Upper lobe of left lung (tissue), 6 donors: Measurements from ENCODE around the gene NODAL. TPM values are rescaled to one million over a fixed set of nuclear protein-coding genes. Genes with fewer than 3 reads are reported as not detected.

Experiments
- ATAC-seq, 2 donors: fragments of 200-7000 bp; cut with Tn5 transposase; one replicate each; pipeline ENCODE4 v1.9.1; 2022; ENCODE audit warnings: mild to moderate bottlenecking in 2 of 2, moderate library complexity in 2 of 2; ENCODE audit not compliant: low FRiP score in 2 of 2
- DNase-seq, 2 donors: peaks; one replicate each; pipeline ENCODE4 v3.0.0-alpha.2; 2019 to 2020
- H3K27ac ChIP-seq, 4 donors: fragments of 200-600 bp; sonication (generic); one replicate each; pipeline ENCODE4 v1.5.1; 2016 to 2019
- H3K27me3 ChIP-seq, 4 donors: fragments of 200-600 bp; sonication (generic); one replicate each; pipeline ENCODE4 v1.5.1; 2017 to 2019
- H3K36me3 ChIP-seq, 4 donors: fragments of 200-600 bp; sonication (generic); one replicate each; pipeline ENCODE4 v1.5.1; 2016 to 2019
- H3K4me1 ChIP-seq, 4 donors: fragments of 200-600 bp; sonication (generic); one replicate each; pipeline ENCODE4 v1.5.1; 2018 to 2019
- H3K4me3 ChIP-seq, 4 donors: fragments of 200-600 bp; sonication (generic); one replicate each; pipeline ENCODE4 v1.5.1; 2017 to 2019; ENCODE audit warnings: mild to moderate bottlenecking in 2 of 4, moderate library complexity in 1 of 4
- H3K9me3 ChIP-seq, 4 donors: fragments of 200-600 bp; sonication (generic); one replicate each; pipeline ENCODE4 v1.5.1; 2018 to 2019
- EP300 ChIP-seq, 4 donors: sonication (generic); formaldehyde crosslinking; IDR thresholded peaks; one replicate each; pipeline ENCODE4 v1.5.1; 2017; ENCODE audit warnings: antibody characterized with exemption in 4 of 4, control low read depth in 2 of 4
- POLR2A ChIP-seq, 4 donors: fragments of 450-650 bp; IDR thresholded peaks; one replicate each; pipeline ENCODE4 v1.5.1; 2016 to 2017; ENCODE audit warnings: antibody characterized with exemption in 4 of 4, mild to moderate bottlenecking in 2 of 4
- POLR2AphosphoS5 ChIP-seq, 2 donors: sonication (generic); formaldehyde crosslinking; IDR thresholded peaks; one replicate each; pipeline ENCODE4 v1.5.1; 2017; ENCODE audit warnings: antibody characterized with exemption in 2 of 2
- WGBS, 2 donors: methylation state at CpG; one replicate each; pipeline ENCODE4 v1.1.5; 2017 to 2018; 5-methylcytosine and 5-hydroxymethylcytosine counted together
- total RNA-seq, 6 donors: library from RNA; depleted of rRNA in 4 of 6; stranded (reverse); fragments of >200 nt in 4 of 6; gene quantifications; one replicate each; pipeline versions ENCODE4 v1.1.0 to v1.2.1, GENCODE V29; 2016 to 2021
- TF ChIP-seq, protein P1 (sequence below), 6 experiments: fragments of 450-650 bp in 4 of 6; fragments of 200-600 bp in 2 of 6; sonication (generic) in 2 of 6; IDR thresholded peaks; one replicate each; pipeline ENCODE4 v1.5.1; 2016 to 2019; ENCODE audit warnings: antibody characterized with exemption in 6 of 6
- donor health status: DM: no; HTN: no; CAD: no; lungs with moderate emphysema.
- donor health status: DM: no; HTN: yes; CAD: no; lungs with severe emphysema.

The NODAL gene
- total RNA-seq, 6 donors from 2014 or later: not detected

DNA sequence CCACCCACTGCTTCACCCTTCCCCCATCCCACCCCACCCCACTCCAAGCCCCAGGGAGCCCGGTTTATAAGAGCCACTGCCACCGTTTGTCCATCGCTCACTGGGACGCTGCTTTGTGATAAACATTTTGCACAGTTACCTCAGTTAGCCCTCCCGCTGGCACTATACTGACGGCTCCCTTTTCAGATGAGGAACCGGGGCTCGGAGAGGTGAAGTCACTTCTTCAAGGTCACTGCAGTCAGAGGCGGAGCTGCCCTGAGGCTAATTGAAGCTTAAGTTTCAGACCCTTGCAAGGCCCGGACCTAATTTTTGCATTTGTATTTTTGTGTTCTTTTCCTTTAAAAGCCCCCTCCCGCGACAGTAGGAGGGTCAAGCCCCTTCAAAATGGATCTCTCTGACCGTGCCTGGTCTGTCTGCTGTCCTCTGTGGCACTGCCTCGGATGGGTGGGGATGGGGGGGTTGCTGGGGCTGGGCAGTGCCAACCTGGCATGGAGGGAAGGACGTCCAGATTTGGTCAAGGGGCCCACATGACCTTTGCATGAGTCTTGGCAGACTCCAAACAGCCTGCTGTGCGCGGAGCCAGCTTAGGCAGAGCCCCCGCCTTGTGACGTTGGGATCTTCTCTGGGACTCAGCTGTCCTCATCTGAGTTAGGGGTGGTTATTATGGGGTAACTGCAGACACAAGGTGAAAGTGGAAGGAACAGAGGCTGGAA, 17.7 kb upstream of the NODAL start:
- ATAC-seq (no peak), DNase-seq (no peak)
- no peak overlapping the region for H3K4me3 ChIP-seq
- H3K4me1 ChIP-seq: peaks cover 25 to 35% (median 32%) of the 10 kb centered on the region in 4 donors
- no peaks in the 10 kb centered on the region for H3K9me3 ChIP-seq
- TF ChIP-seq EP300 (IDR thresholded peaks at IDR 0.05) (no peak), POLR2AphosphoS5 (IDR thresholded peaks at IDR 0.05) (no peak), POLR2A (IDR thresholded peaks at IDR 0.05) (no peak)
- TF ChIP-seq, protein P1, sequence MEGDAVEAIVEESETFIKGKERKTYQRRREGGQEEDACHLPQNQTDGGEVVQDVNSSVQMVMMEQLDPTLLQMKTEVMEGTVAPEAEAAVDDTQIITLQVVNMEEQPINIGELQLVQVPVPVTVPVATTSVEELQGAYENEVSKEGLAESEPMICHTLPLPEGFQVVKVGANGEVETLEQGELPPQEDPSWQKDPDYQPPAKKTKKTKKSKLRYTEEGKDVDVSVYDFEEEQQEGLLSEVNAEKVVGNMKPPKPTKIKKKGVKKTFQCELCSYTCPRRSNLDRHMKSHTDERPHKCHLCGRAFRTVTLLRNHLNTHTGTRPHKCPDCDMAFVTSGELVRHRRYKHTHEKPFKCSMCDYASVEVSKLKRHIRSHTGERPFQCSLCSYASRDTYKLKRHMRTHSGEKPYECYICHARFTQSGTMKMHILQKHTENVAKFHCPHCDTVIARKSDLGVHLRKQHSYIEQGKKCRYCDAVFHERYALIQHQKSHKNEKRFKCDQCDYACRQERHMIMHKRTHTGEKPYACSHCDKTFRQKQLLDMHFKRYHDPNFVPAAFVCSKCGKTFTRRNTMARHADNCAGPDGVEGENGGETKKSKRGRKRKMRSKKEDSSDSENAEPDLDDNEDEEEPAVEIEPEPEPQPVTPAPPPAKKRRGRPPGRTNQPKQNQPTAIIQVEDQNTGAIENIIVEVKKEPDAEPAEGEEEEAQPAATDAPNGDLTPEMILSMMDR (IDR thresholded peaks at IDR 0.05): no peak
- peak overlapping the region in 3 of 4 donors; percentile 34 to 66 (median 65) for H3K27ac ChIP-seq
- H3K27me3 ChIP-seq: peaks cover 0 to 12% (median 0%) of the 10 kb centered on the region in 4 donors
- 53 to 58% methylated on average over 11 to 15 of the region's 19 CpGs for WGBS, 2 donors
- H3K36me3 ChIP-seq: no peaks in the 10 kb centered on the region

DNA sequence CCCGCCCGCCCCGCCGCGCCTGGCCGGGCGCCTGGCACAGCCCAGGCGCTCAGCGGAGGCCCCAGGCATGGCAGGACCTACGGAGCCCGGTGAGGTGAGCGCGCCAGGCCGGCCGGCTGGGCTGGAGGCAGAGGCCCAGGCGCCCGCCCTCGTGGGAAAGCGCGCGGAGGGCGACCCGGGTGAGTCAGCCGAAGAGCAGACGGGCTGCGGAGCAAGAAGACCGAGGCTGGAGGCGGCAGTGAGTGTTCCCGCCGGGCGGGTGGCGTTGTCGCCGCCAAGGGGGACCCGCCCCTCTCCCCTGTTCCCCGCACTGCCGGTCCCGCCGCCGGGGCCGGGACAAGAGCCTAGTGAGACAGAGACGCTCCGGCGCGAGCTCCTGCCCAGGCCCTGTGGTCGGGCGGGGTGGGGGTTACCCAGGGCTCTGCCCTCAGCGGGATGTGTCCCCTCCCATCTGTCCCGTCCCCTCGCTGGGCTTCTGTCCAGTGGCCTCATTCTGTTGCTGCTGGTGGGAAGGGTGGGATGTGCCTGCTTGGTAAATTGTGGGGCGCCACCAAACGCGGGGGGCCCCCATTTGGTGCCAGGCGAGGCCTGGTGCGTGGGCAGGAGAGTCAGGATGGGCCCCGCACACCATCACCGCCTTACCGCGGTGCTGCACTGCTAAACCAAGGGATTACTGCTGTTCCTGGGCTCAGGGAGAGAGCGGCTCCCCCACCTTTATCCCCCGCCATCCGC, 17.0 kb upstream of the NODAL start:
- Histone ChIP-seq H3K9me3 (no peaks in the 10 kb centered on the region), H3K4me3 (peak overlapping the region in 3 of 4 donors; percentile 26 to 43 (median 37)), H3K27ac (peak overlapping the region in 3 of 4 donors; percentile 28 to 66 (median 65)), H3K36me3 (no peaks in the 10 kb centered on the region), H3K4me1 (peaks cover 25 to 35% (median 32%) of the 10 kb centered on the region in 4 donors), H3K27me3 (peaks cover 0 to 12% (median 0%) of the 10 kb centered on the region in 4 donors)
- DNase-seq (peak; percentile 66 to 93), ATAC-seq (peak; percentile 64 to 88)
- WGBS, 2 donors: 9% methylated on average over 35 of the region's 62 CpGs; no CpG with 5 or more reads in 1 of the 2 donors
- TF ChIP-seq, protein P1 (IDR thresholded peaks at IDR 0.05): peak in 5 of 6 experiments; percentile 12 to 45 (median 21)
- no peak for TF ChIP-seq POLR2AphosphoS5 (IDR thresholded peaks at IDR 0.05)
- TF ChIP-seq POLR2A (IDR thresholded peaks at IDR 0.05): no peak

DNA sequence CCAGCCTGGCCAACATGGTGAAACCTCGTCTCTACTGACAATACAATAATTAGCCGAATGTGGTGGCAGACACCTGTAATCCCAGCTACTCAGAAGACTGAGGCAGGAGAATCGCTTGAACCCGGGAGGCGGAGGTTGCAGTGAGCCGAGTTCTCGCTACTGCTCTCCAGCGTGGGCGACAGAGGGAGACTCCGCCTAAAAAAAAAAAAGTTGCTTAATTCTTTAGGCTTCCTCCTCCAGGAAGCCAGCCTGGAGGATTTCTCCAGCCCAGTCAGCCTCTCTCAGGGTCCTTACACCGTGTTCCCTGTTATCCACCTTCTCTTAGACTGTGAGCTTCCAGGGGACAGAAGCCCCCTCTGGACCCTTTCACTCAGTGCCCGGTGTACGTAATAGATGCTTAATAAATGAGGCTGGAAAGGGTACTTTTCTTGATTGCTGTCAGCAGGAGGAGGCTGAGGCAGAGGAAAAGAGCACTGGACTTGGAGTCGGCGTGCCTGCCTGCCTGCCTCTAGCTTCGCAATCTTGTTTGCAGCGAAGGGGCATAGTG, 16.4 kb upstream of the NODAL start:
- WGBS, 2 donors: 42 to 50% methylated on average over 17 of the region's 17 CpGs
- Histone ChIP-seq H3K4me1 (peaks cover 25 to 31% (median 27%) of the 10 kb centered on the region in 4 donors), H3K9me3 (no peaks in the 10 kb centered on the region), H3K36me3 (no peaks in the 10 kb centered on the region), H3K27ac (peak overlapping the region in 2 of 4 donors; percentile 65 to 66), H3K27me3 (peaks cover 0 to 12% (median 0%) of the 10 kb centered on the region in 4 donors), H3K4me3 (peak overlapping the region in 3 of 4 donors; percentile 26 to 43 (median 37))
- TF ChIP-seq EP300 (IDR thresholded peaks at IDR 0.05) (no peak), POLR2A (IDR thresholded peaks at IDR 0.05) (no peak), POLR2AphosphoS5 (IDR thresholded peaks at IDR 0.05) (no peak)
- TF ChIP-seq, protein P1 (IDR thresholded peaks at IDR 0.05): no peak
- ATAC-seq (no peak), DNase-seq (no peak)

DNA sequence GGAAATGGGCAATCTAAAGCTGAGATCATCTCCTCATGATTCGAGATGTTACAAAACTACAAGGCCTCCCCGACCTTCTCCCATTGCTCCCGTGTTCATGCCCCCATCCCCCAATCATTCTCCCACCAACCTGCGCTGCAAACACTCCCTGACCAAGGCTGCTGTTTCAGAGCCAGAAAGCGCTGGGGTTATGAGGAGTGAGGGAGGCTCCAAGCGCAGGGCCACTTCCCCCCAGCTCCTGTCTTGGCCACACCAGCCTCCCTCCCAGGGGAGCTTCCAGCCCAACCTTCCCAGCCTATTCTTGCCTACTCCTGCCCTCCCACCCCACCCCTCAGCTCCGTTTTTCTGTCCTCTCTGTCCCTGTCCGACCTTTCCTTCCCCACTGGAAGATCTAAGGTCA, 14.7 kb upstream of the NODAL start:
- DNase-seq (no peak), ATAC-seq (no peak)
- TF ChIP-seq POLR2A (IDR thresholded peaks at IDR 0.05) (no peak), POLR2AphosphoS5 (IDR thresholded peaks at IDR 0.05) (no peak), EP300 (IDR thresholded peaks at IDR 0.05) (no peak)
- TF ChIP-seq, protein P1 (IDR thresholded peaks at IDR 0.05): no peak
- no peaks in the 10 kb centered on the region for H3K36me3 ChIP-seq
- peaks cover 0 to 12% (median 0%) of the 10 kb centered on the region in 4 donors for H3K27me3 ChIP-seq
- H3K27ac ChIP-seq: no peak overlapping the region
- H3K9me3 ChIP-seq: no peaks in the 10 kb centered on the region
- 71 to 75% methylated on average over 8 of the region's 8 CpGs for WGBS, 2 donors
- H3K4me3 ChIP-seq: no peak overlapping the region
- peaks cover 11 to 18% (median 14%) of the 10 kb centered on the region in 4 donors for H3K4me1 ChIP-seq
